ENCODE data around the gene TRAPPC6A. TPM values are rescaled to one million over a fixed set of nuclear protein-coding genes. Genes with fewer than 3 reads are reported as not detected.

The TRAPPC6A gene
- total and polyA plus RNA-seq, 2 of the 4 experiments (the other 2 are of a cell fraction), result 4.1 to 13.4 TPM

DNA sequence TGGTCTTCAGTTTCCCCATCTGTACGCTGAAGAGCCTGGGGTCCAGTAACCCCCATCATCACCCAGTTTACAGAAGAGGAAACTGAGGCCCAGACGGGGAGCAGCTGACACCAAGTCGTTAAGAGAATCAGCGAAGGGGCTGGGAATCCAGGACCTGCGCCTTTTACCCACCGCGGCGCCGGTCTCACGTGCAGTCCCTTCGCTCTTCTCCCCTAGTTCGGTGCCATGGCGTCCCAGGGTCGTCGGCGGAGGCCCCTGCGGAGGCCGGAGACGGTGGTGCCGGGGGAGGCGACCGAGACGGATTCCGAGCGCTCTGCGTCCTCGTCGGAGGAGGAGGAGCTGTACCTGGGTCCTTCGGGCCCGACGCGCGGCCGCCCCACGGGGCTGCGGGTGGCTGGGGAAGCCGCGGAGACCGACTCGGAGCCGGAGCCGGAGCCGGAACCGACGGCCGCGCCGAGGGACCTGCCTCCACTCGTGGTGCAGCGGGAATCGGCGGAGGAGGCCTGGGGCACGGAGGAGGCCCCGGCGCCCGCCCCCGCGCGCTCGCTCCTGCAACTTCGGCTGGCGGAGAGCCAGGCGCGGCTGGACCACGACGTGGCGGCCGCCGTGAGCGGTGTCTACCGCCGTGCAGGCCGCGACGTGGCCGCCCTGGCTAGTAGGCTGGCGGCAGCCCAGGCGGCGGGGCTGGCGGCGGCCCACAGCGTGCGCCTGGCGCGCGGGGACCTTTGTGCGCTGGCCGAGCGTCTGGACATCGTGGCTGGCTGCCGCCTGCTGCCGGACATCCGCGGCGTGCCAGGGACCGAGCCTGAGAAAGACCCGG lies 1.2 kb upstream of the TRAPPC6A start:
- H3K4me2 ChIP-seq (ENCODE audit: low read depth, low read length), result peak overlapping the region; percentile 75
- intact Hi-C loops (cut with micrococcal nuclease) (no loop called here), in situ Hi-C loops (cut with MboI; ENCODE audit: low sequenced_read_pairs) (no loop called here), dilution Hi-C loops (cut with HindIII; ENCODE audit: low sequenced_read_pairs, unreplicated experiment) (no loop called here)
- H3K9ac ChIP-seq (ENCODE audit: low read depth, low read length), result peak overlapping the region; percentile 69
- H3K27ac ChIP-seq (ENCODE audit: insufficient read depth, low read length), result peak overlapping the region; percentile 69
- no peak overlapping the region for H2BK20ac ChIP-seq (ENCODE audit: low read depth, low read length)
- H3K14ac ChIP-seq (replicated peaks; ENCODE audit: low read depth, low read length), result peak overlapping the region; percentile 15; the same call in 1 of the 2 replicates
- H3K9me3 ChIP-seq (ENCODE audit: control insufficient read depth, insufficient read depth, low read length), result no peaks in the 10 kb centered on the region
- peak; percentile 2; the same call in 1 of the 2 replicates for TF ChIP-seq BHLHE40 (IDR thresholded peaks at IDR 0.05; ENCODE audit: low read depth, low read length)
- no peak for TF ChIP-seq CEBPB (IDR thresholded peaks at IDR 0.05; ENCODE audit: low read depth, low read length)
- TF ChIP-seq MXI1 (IDR thresholded peaks at IDR 0.05; ENCODE audit: borderline replicate concordance, low read depth, low read length), result 0 out of 2 replicates have a peak, but pooled peaks have one; percentile 21
- H2BK5ac ChIP-seq (ENCODE audit: low read depth, low read length, poor library complexity, severe bottlenecking), result peak overlapping the region; percentile 2
- WGBS, 2 experiments (ENCODE audit: extremely low coverage in 2 of 2, insufficient read length in 1 of 2), result 2% methylated on average over 57 of the region's 97 CpGs; no CpG with 5 or more reads in 1 of the 2 experiments
- no TSS peak for BruUV-seq (replicated peaks)
- H3K36me3 ChIP-seq (ENCODE audit: control insufficient read depth, insufficient read depth, low read length), result peaks cover 4% of the 10 kb centered on the region; the same call in 1 of the 2 replicates
- peak overlapping the region; percentile 54; the same call in 1 of the 2 replicates for H3K4ac ChIP-seq (ENCODE audit: low read depth, low read length)
- ChIA-PET POLR2A (ENCODE audit: unreplicated experiment) (no interaction called here), CTCF (interaction anchor here (0.7 kb wide), 1 partner anchor 33 kb away, joined by 4 read pairs; no protein-coding TSS in a partner anchor)
- H3K23ac ChIP-seq (ENCODE audit: low read depth, low read length), result peak overlapping the region; percentile 68; the same call in 1 of the 2 replicates
- H2AK9ac ChIP-seq (replicated peaks; ENCODE audit: low read depth, low read length, poor library complexity), result peak overlapping the region; percentile 98
- H2BK120ac ChIP-seq (ENCODE audit: low read depth, low read length), result no peak overlapping the region
- 0 out of 2 replicates have a peak, but pooled peaks cover 12% of the 10 kb centered on the region for H3K9me1 ChIP-seq (ENCODE audit: insufficient read depth, low read length)
- H3K56ac ChIP-seq (ENCODE audit: extremely low read depth, insufficient read depth, low read length), result peak overlapping the region; percentile 51
- DNase-seq (peak; percentile 17), ATAC-seq (ENCODE audit: low read depth) (no peak)
- H3K4me3 ChIP-seq (ENCODE audit: insufficient read depth, low read depth, low read length), result peak overlapping the region; percentile 79
- peak overlapping the region; percentile 99 for H2AFZ ChIP-seq (replicated peaks; ENCODE audit: low read length, poor library complexity)
- H4K91ac ChIP-seq (ENCODE audit: insufficient read depth, low read depth, low read length), result no peak overlapping the region
- H3K79me1 ChIP-seq (ENCODE audit: low read depth in 1 of 2, low read length in 2 of 2), result peaks cover 11 to 45% of the 10 kb centered on the region in 2 experiments
- H3K27me3 ChIP-seq (ENCODE audit: control insufficient read depth, insufficient read depth, low read length), result no peaks in the 10 kb centered on the region
- peaks cover 16% of the 10 kb centered on the region; the same call in 1 of the 2 replicates for H4K20me1 ChIP-seq (ENCODE audit: insufficient read depth, low read length)
- H2BK15ac ChIP-seq (ENCODE audit: low read depth, low read length), result no peak overlapping the region
- peak overlapping the region; percentile 43; the same call in 1 of the 2 replicates for H2AK5ac ChIP-seq (ENCODE audit: low read depth, low read length)
- H4K5ac ChIP-seq (ENCODE audit: low read depth, low read length), result peak overlapping the region; percentile 3; the same call in 1 of the 2 replicates
- peaks cover 4% of the 10 kb centered on the region; the same call in 1 of the 2 replicates for H3K4me1 ChIP-seq (ENCODE audit: control insufficient read depth, insufficient read depth, low read length)
- no peak overlapping the region for H3K18ac ChIP-seq (ENCODE audit: low read depth, low read length)
- H4K8ac ChIP-seq (ENCODE audit: low read depth in 2 of 2, low read length in 2 of 2), result peak overlapping the region; percentile 59 to 91; a peak in 2 of 4 replicates

Data from IMR-90 (cell line).